Kidney (tissue), 14 donors: Measurements from ENCODE around the gene SPATA19. TPM values are rescaled to one million over a fixed set of nuclear protein-coding genes. Genes with fewer than 3 reads are reported as not detected.

ENCODE experiments used
- DNase-seq, 5 donors: peaks; one replicate each; pipeline ENCODE4 v3.0.0-alpha.2; 2013 to 2020
- FAIRE-seq: peaks from 2 replicates; lab custom pipeline; 2012; peaks lifted over from hg19 to GRCh38; lab: Jason Lieb, UNC
- H3K27ac ChIP-seq, 2 donors: one replicate each; pipeline ENCODE4 v1.7.0; 2013; ENCODE audit warnings: low read depth in 2 of 2, low read length in 2 of 2, inconsistent platforms in 1 of 2
- H3K27me3 ChIP-seq: one replicate; pipeline ENCODE4 v1.7.1; 2013; ENCODE audit warnings: low read length, inconsistent platforms; ENCODE audit not compliant: control insufficient read depth, insufficient read depth
- H3K36me3 ChIP-seq, 3 donors: one replicate each; pipeline versions ENCODE4 v1.7.0 to v1.7.1; 2013; ENCODE audit warnings: low read length in 3 of 3, control low read depth in 1 of 3, inconsistent platforms in 1 of 3; ENCODE audit not compliant: insufficient read depth in 3 of 3, control insufficient read depth in 2 of 3
- H3K4me1 ChIP-seq, 3 donors: one replicate each; pipeline versions ENCODE4 v1.7.0 to v1.7.1; 2013; ENCODE audit warnings: low read length in 3 of 3, inconsistent platforms in 1 of 3, low read depth in 1 of 3; ENCODE audit not compliant: control insufficient read depth in 2 of 3, insufficient read depth in 2 of 3
- H3K4me3 ChIP-seq, 3 donors: one replicate each; pipeline versions ENCODE4 v1.7.0 to v1.8.1; 2013; ENCODE audit warnings: low read length in 3 of 3, control low read depth in 1 of 3, inconsistent platforms in 1 of 3
- H3K9ac ChIP-seq, 3 donors: one replicate each; pipeline versions ENCODE4 v1.7.0 to v1.7.1; 2013; ENCODE audit warnings: low read length in 3 of 3, control low read depth in 1 of 3, inconsistent platforms in 1 of 3
- H3K9me3 ChIP-seq, 3 donors: one replicate each; pipeline versions ENCODE4 v1.7.0 to v1.7.1; 2013; ENCODE audit warnings: low read length in 3 of 3, control low read depth in 1 of 3, inconsistent platforms in 1 of 3; ENCODE audit not compliant: control insufficient read depth in 2 of 3, insufficient read depth in 1 of 3
- CTCF ChIP-seq: IDR thresholded peaks from 3 replicates; pipeline ENCODE4 v1.5.1; 2012; ENCODE audit warnings: mild to moderate bottlenecking, moderate library complexity, borderline replicate concordance; ENCODE audit not compliant: insufficient read depth; ENCODE audit errors: extremely low read depth
- intact Hi-C: fragments of 100-400 bp; cut with DNase I; formaldehyde crosslinking; loops from one replicate; pipeline ENCODE4 v1.11.1; 2022
- polyA plus RNA-seq: library from polyadenylated mRNA; stranded (reverse); fragments of 350-450 nt; fragmentation: Illumina TruSeq; extraction: RNeasy Lipid Tissue Mini Kit (QIAGEN cat#74804); gene quantifications from one replicate; pipeline ENCODE4 v1.2.3, GENCODE V29; 2014; ENCODE audit warnings: low read depth, low replicate concordance; ENCODE audit not compliant: insufficient read depth
- total RNA-seq: library from RNA; stranded (reverse); fragmentation: NEBNext Ultra II Directional; extraction: Animal tissue kit (Norgen Biotek cat#: 25700); gene quantifications from one replicate; pipeline ENCODE4 v1.2.1, GENCODE V29; 2021
- donor health status: control.
- donor health status: control.
- donor health status: control.
- donor health status: control.
- donor health status: control.
- donor health status: DM: yes; HTN: yes; CAD: no.
- donor health status: Normal renal cell carcinoma (clear cell type).

SPATA19 gene
- total and polyA plus RNA-seq, 2 donors from 2014 or later: not detected

DNA sequence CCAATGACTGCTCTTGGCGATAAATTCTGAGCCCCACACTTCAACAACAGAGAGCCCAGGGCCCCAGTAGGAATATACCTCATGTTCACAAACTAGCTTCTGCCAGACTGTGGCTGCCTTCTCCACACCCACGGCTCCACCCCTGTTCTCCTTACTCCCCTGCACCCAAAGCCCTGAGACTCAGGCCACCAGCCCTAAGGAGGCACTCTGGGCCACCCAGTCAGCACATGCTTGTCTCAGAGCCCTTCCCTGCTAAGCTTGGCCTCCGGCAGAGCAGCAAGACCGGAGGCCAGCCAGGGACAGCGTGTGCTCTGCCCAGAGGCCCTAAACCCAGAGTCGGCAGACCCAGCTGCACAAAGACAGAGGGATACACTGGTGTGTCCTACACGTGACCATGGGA is 27.9 kb downstream of the SPATA19 start:
- no peak for FAIRE-seq
- H3K9me3 ChIP-seq: no peaks in the 10 kb centered on the region
- no peak for DNase-seq
- no peak overlapping the region for H3K4me3 ChIP-seq
- H3K9ac ChIP-seq: no peak overlapping the region
- H3K27me3 ChIP-seq: no peaks in the 10 kb centered on the region
- intact Hi-C loops: no loop called here
- no peaks in the 10 kb centered on the region for H3K4me1 ChIP-seq
- TF ChIP-seq CTCF: no peak
- H3K27ac ChIP-seq: no peak overlapping the region
- H3K36me3 ChIP-seq: no peaks in the 10 kb centered on the region

GRCh38 chr11:133816146-133816870 is 29.0 kb downstream of the SPATA19 start:
- no peaks in the 10 kb centered on the region for H3K4me1 ChIP-seq
- no peak overlapping the region for H3K4me3 ChIP-seq
- no peaks in the 10 kb centered on the region for H3K27me3 ChIP-seq
- DNase-seq: no peak
- H3K36me3 ChIP-seq: no peaks in the 10 kb centered on the region
- H3K27ac ChIP-seq: no peak overlapping the region
- no peak for FAIRE-seq
- no peak overlapping the region for H3K9ac ChIP-seq
- TF ChIP-seq CTCF: no peak
- intact Hi-C loops: no loop called here
- H3K9me3 ChIP-seq: no peaks in the 10 kb centered on the region

DNA sequence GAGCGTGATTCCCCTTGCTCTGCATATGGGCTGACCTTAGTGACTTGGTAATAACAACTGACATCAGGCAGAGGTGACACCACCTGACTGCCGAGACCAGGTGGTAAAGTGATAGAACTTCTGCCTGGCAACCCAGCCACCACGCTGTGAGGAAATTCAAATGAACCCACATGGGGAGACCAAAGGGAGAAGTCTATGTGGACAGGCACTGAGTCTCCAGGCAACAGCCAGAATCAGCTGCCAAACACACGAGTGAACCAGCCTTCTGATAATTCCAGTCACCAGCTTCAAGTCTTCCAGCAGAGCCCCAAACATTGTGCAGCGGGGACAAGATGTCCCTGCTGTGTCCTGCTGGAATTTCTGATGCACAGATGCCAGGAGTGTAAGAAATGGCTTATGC is 29.7 kb downstream of the SPATA19 start:
- H3K36me3 ChIP-seq: no peaks in the 10 kb centered on the region
- no peak for FAIRE-seq
- no peak for TF ChIP-seq CTCF
- H3K9ac ChIP-seq: no peak overlapping the region
- no peaks in the 10 kb centered on the region for H3K9me3 ChIP-seq
- no peak overlapping the region for H3K4me3 ChIP-seq
- H3K27ac ChIP-seq: no peak overlapping the region
- DNase-seq: no peak
- H3K27me3 ChIP-seq: no peaks in the 10 kb centered on the region
- H3K4me1 ChIP-seq: no peaks in the 10 kb centered on the region
- intact Hi-C loops: no loop called here
